H9 (cell line): Measurements from ENCODE around the gene F10. TPM values are rescaled to one million over a fixed set of nuclear protein-coding genes. Genes with fewer than 3 reads are reported as not detected.

Experiments used
- DNase-seq: peaks from one replicate; pipeline ENCODE4 v3.0.0-alpha.2; 2017
- H2AFZ ChIP-seq: one replicate; pipeline ENCODE4 v1.6.1; 2013; ENCODE audit warnings: mild to moderate bottlenecking, low read length, control low read depth, moderate library complexity
- H2AK5ac ChIP-seq: 2 replicates; pipeline ENCODE4 v1.6.1; 2013; ENCODE audit warnings: low read length, control low read depth, mixed read lengths; ENCODE audit not compliant: insufficient read length
- H2BK120ac ChIP-seq: one replicate; pipeline ENCODE4 v1.6.1; 2013; ENCODE audit warnings: low read depth, mild to moderate bottlenecking, low read length, control low read depth, inconsistent platforms; ENCODE audit not compliant: poor library complexity, severe bottlenecking
- H2BK12ac ChIP-seq: 2 replicates; pipeline ENCODE4 v1.6.1; 2013; ENCODE audit warnings: low read length, control low read depth, mixed read lengths, low read depth; ENCODE audit not compliant: insufficient read length
- H2BK15ac ChIP-seq: 2 replicates; pipeline ENCODE4 v1.6.1; 2013; ENCODE audit warnings: low read depth, low read length, control low read depth
- H2BK20ac ChIP-seq: one replicate; pipeline ENCODE4 v1.6.1; 2013; ENCODE audit warnings: low read depth, mild to moderate bottlenecking, low read length, control low read depth, inconsistent platforms; ENCODE audit not compliant: poor library complexity, severe bottlenecking
- H2BK5ac ChIP-seq: 2 replicates; pipeline ENCODE4 v1.6.1; 2013; ENCODE audit warnings: low read length, control low read depth, mixed read lengths; ENCODE audit not compliant: insufficient read length
- H3K14ac ChIP-seq: 2 replicates; pipeline ENCODE4 v1.6.1; 2013; ENCODE audit warnings: low read length, control low read depth; ENCODE audit not compliant: insufficient read depth
- H3K18ac ChIP-seq: 2 replicates; pipeline ENCODE4 v1.6.1; 2013; ENCODE audit warnings: low read depth, mild to moderate bottlenecking, mixed read lengths, low read length, control low read depth; ENCODE audit not compliant: insufficient read length
- H3K23ac ChIP-seq: 2 replicates; pipeline ENCODE4 v1.6.1; 2013; ENCODE audit warnings: low read length, control low read depth, mixed read lengths, low read depth; ENCODE audit not compliant: insufficient read length
- H3K23me2 ChIP-seq: 2 replicates; pipeline ENCODE4 v1.6.1; 2013; ENCODE audit warnings: low read depth, mild to moderate bottlenecking, mixed read lengths, low read length, control low read depth; ENCODE audit not compliant: insufficient read length, poor library complexity, severe bottlenecking
- H3K27ac ChIP-seq: 2 replicates; pipeline ENCODE4 v1.5.1; 2013; ENCODE audit warnings: low read length, control low read depth, mixed read lengths, low read depth; ENCODE audit not compliant: insufficient read length
- H3K27me3 ChIP-seq: 2 replicates; pipeline ENCODE4 v1.6.1; 2013; ENCODE audit warnings: low read length, control low read depth, inconsistent platforms; ENCODE audit not compliant: insufficient read depth
- H3K4ac ChIP-seq: 2 replicates; pipeline ENCODE4 v1.6.1; 2013; ENCODE audit warnings: low read depth, mild to moderate bottlenecking, control low read depth, inconsistent platforms, low read length, moderate library complexity
- H3K4me1 ChIP-seq: 2 replicates; pipeline ENCODE4 v1.6.1; 2013; ENCODE audit warnings: low read length, control low read depth, inconsistent platforms; ENCODE audit not compliant: insufficient read depth
- H3K4me2 ChIP-seq: 2 replicates; pipeline ENCODE4 v1.6.1; 2013; ENCODE audit warnings: low read length, control low read depth, mixed read lengths; ENCODE audit not compliant: insufficient read length, insufficient read depth
- H3K56ac ChIP-seq: 2 replicates; pipeline ENCODE4 v1.6.1; 2013; ENCODE audit warnings: low read depth, mild to moderate bottlenecking, mixed read lengths, low read length, control low read depth; ENCODE audit not compliant: insufficient read length
- H3K79me1 ChIP-seq: 2 replicates; pipeline ENCODE4 v1.6.1; 2013; ENCODE audit warnings: low read depth, mild to moderate bottlenecking, moderate library complexity, low read length, control low read depth, inconsistent platforms; ENCODE audit not compliant: insufficient read depth, poor library complexity, severe bottlenecking
- H3K79me2 ChIP-seq: 2 replicates; pipeline ENCODE4 v1.6.1; 2013; ENCODE audit warnings: low read length, control low read depth, inconsistent platforms; ENCODE audit not compliant: insufficient read depth
- H3K9ac ChIP-seq: 2 replicates; pipeline ENCODE4 v1.6.1; 2013; ENCODE audit warnings: low read length, control low read depth, mixed read lengths; ENCODE audit not compliant: insufficient read length; ENCODE audit errors: extremely low read depth
- H3K9me3 ChIP-seq: one replicate; pipeline ENCODE4 v1.6.1; 2013; ENCODE audit warnings: low read depth, low read length, inconsistent platforms; ENCODE audit not compliant: control insufficient read depth
- H3T11ph ChIP-seq: one replicate; pipeline ENCODE4 v1.6.1; 2013; ENCODE audit warnings: mild to moderate bottlenecking, low read length, control low read depth, inconsistent platforms
- H4K20me1 ChIP-seq: one replicate; pipeline ENCODE4 v1.6.1; 2013; ENCODE audit not compliant: control insufficient read depth, insufficient read length, insufficient read depth
- H4K5ac ChIP-seq: 2 replicates; pipeline ENCODE4 v1.6.1; 2013; ENCODE audit warnings: low read depth, mild to moderate bottlenecking, mixed read lengths, low read length, control low read depth; ENCODE audit not compliant: insufficient read length
- H4K8ac ChIP-seq: replicated peaks from 2 replicates; pipeline ENCODE4 v1.6.1; 2013; ENCODE audit warnings: low read length, control low read depth, mixed read lengths, low read depth; ENCODE audit not compliant: insufficient read length
- H4K91ac ChIP-seq: 2 replicates; pipeline ENCODE4 v1.6.1; 2013; ENCODE audit warnings: low read depth, mild to moderate bottlenecking, moderate library complexity, mixed read lengths, low read length, control low read depth; ENCODE audit not compliant: insufficient read length
- H3K27ac Mint-ChIP-seq, 3 experiments: 2 replicates in 2 of 3; 3 replicates in 1 of 3; pipeline ENCODE4 v1.8.0; 2020 to 2021; ENCODE audit warnings: mixed read lengths in 3 of 3, mild to moderate bottlenecking in 1 of 3, moderate library complexity in 1 of 3
- H3K27me3 Mint-ChIP-seq: 2 replicates; pipeline ENCODE4 v1.8.0; 2021; ENCODE audit warnings: low read depth, mild to moderate bottlenecking, moderate library complexity, mixed read lengths
- H3K36me3 Mint-ChIP-seq, 3 experiments: 2 replicates in 2 of 3; 3 replicates in 1 of 3; pipeline ENCODE4 v1.8.0; 2020 to 2021; ENCODE audit warnings: low read depth in 3 of 3, mixed read lengths in 3 of 3; ENCODE audit not compliant: insufficient read depth in 1 of 3
- H3K4me1 Mint-ChIP-seq, 2 experiments: 2 replicates each; pipeline ENCODE4 v1.8.0; 2020; ENCODE audit warnings: mixed read lengths in 2 of 2
- H3K4me3 Mint-ChIP-seq, 2 experiments: 2 replicates in 1 of 2; 3 replicates in 1 of 2; pipeline ENCODE4 v1.8.0; 2020 to 2021; ENCODE audit warnings: mild to moderate bottlenecking in 2 of 2, mixed read lengths in 2 of 2, moderate library complexity in 1 of 2
- H3K9me3 Mint-ChIP-seq, 2 experiments: 2 replicates in 1 of 2; 3 replicates in 1 of 2; pipeline ENCODE4 v1.8.0; 2020; ENCODE audit warnings: mild to moderate bottlenecking in 2 of 2, mixed read lengths in 2 of 2, moderate library complexity in 1 of 2
- CTCF ChIP-seq: fragments of 200-600 bp; sonication (generic); conservative IDR thresholded peaks from 3 replicates; pipeline ENCODE4 v1.8.0; 2021; ENCODE audit warnings: antibody characterized with exemption, mild to moderate bottlenecking
- WGBS: extraction: QIAGEN DNeasy Blood & Tissue Kit; methylation state at CpG from one replicate; pipeline ENCODE4 v1.1.7; 2013; ENCODE audit warnings: missing lambda C conversion rate, low lambda C conversion rate, mixed read lengths; ENCODE audit not compliant: insufficient read length; ENCODE audit errors: extremely low coverage; 5-methylcytosine and 5-hydroxymethylcytosine counted together
- total RNA-seq: library from RNA; stranded (reverse); gene quantifications from 2 replicates; pipeline ENCODE4 v1.2.1, GENCODE V29; 2021

The F10 gene
- total RNA-seq, 1 experiment from 2014 or later, result 1.7 TPM

- no CpG with 5 or more reads among the region's 13 CpGs for WGBS
- no peak overlapping the region for H3K56ac ChIP-seq
- Mint-ChIP-seq H3K27ac (peak overlapping the region; percentile 29 to 94 (median 69)), H3K4me3 (no peak overlapping the region; a peak in 1 of 5 replicates), H3K36me3 (peaks cover 12 to 50% (median 26%) of the 10 kb centered on the region in 3 experiments; a peak in 5 of 7 replicates), H3K27me3 (no peaks in the 10 kb centered on the region), H3K4me1 (peaks cover 12 to 18% of the 10 kb centered on the region in 2 experiments), H3K9me3 (no peaks in the 10 kb centered on the region)
- no peaks in the 10 kb centered on the region for H3K4me1 ChIP-seq
- no peak overlapping the region for H2AK5ac ChIP-seq
- no peaks in the 10 kb centered on the region for H4K20me1 ChIP-seq
- H2AFZ ChIP-seq, result no peak overlapping the region
- H3K9me3 ChIP-seq, result no peaks in the 10 kb centered on the region
- H2BK20ac ChIP-seq, result no peak overlapping the region
- no peak overlapping the region for H3T11ph ChIP-seq
- H3K4ac ChIP-seq, result no peak overlapping the region
- H3K14ac ChIP-seq, result no peak overlapping the region
- H2BK12ac ChIP-seq, result no peak overlapping the region
- no peak overlapping the region for H3K23ac ChIP-seq
- no peak overlapping the region for H2BK5ac ChIP-seq
- no peak overlapping the region for H3K9ac ChIP-seq
- H3K79me1 ChIP-seq, result no peaks in the 10 kb centered on the region
- H4K91ac ChIP-seq, result no peak overlapping the region
- H3K4me2 ChIP-seq, result no peak overlapping the region
- no peak overlapping the region for H3K18ac ChIP-seq
- H3K27ac ChIP-seq, result no peak overlapping the region
- H4K5ac ChIP-seq, result no peak overlapping the region
- H2BK120ac ChIP-seq, result no peak overlapping the region
- DNase-seq, result no peak
- H4K8ac ChIP-seq, result no peak overlapping the region
- no peaks in the 10 kb centered on the region for H3K23me2 ChIP-seq
- no peak overlapping the region for H2BK15ac ChIP-seq
- TF ChIP-seq CTCF, result no peak
- H3K79me2 ChIP-seq, result no peaks in the 10 kb centered on the region
- H3K27me3 ChIP-seq, result no peaks in the 10 kb centered on the region
Observed at GRCh38 chr13:113169277-113170272, 47.0 kb downstream of the F10 start.
